ENCODE results near the gene TMEM273. TPM values are rescaled to one million over a fixed set of nuclear protein-coding genes. Genes with fewer than 3 reads are reported as not detected.
A peak's percentile ranks its signal among the peaks of the same experiment; 100 is the strongest.
"Not testable (repeated sequence)": the region's sequence is repeated elsewhere in the genome, so short reads cannot be mapped to it uniquely, and the experiment has no call there.

TMEM273 gene
- total RNA-seq, 2 donors from 2014 or later, result 22.5 to 88.0 TPM

- H3K4me3 Mint-ChIP-seq; H3K27ac Mint-ChIP-seq; H3K9me3 Mint-ChIP-seq; ATAC-seq (replicated peaks in 1 of 2); H3K36me3 Mint-ChIP-seq (ENCODE audit: insufficient read depth in 2 of 2); DNase-seq; H3K4me1 Mint-ChIP-seq (ENCODE audit: low read depth): not testable (repeated sequence)
- H3K27me3 Mint-ChIP-seq (ENCODE audit: low read depth), result peaks cover 11% of the 10 kb centered on the region
Observed at GRCh38 chr10:49195864-49196263, 7.7 kb upstream of the TMEM273 start.

DNA sequence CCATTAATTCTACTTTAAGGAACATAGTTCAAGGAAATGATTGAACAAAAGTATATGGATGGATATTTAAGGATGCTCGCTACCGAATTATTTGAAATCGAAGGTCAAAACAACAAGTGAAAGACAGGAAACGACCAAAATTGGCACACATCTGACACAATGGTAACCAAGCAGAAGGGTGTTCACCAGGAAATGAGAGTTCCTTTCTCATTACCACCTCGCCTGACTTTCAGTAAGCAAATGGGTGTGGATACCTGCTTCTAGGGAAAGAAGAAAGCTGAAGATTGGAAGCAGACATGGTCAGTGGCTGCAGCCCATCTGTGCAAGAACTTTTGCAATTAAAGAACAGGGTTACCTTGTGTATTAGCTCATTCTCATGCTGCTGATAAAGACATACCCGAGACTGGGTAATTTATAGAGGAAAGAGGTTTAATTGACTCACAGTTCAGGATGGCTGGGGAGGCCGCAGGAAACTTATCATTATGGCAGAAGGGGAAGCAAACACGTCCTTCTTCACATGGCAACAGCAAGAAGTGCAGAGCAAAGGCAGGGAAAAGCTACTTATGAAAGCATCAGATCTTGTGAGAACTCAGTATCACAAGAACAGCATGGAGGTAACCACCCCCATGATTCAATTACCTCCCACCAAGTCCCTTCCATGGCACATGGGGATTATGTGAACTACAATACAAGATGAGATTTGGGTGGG, 6.2 kb upstream of the TMEM273 start:
- peak overlapping the region; percentile 12 for H3K27ac Mint-ChIP-seq
- H3K4me1 Mint-ChIP-seq (ENCODE audit: low read depth), result peaks cover 14% of the 10 kb centered on the region
- H3K27me3 Mint-ChIP-seq (ENCODE audit: low read depth), result peaks cover 24% of the 10 kb centered on the region
- H3K9me3 Mint-ChIP-seq, result peaks cover 0 to 2% of the 10 kb centered on the region in 2 donors
- ATAC-seq (replicated peaks in 1 of 2) (peak in 1 of 2 donors; percentile 18), DNase-seq (no peak)
- peak overlapping the region; percentile 16 to 54 for H3K4me3 Mint-ChIP-seq
- no peaks in the 10 kb centered on the region for H3K36me3 Mint-ChIP-seq (ENCODE audit: insufficient read depth in 2 of 2)

DNA sequence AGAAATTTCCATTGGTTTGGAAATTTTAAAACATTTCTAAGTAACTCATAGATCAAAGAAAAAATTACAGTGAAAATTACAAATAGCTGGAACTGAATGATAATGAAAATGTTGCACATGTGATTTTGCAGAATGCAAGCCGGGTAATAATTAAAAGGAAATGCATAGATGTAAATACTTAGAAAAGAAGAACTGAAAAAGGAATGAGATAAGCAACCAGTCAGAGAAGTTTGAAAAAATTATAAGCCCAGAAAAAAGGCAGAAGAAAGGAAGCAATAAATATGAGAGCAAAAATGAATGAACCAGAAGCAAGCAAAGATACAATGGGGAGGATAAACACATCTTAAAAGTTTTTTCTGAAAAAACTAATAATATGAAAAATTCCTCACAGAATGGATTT, 3.2 kb upstream of the TMEM273 start:
- Mint-ChIP-seq H3K4me1 (ENCODE audit: low read depth) (peaks cover 26% of the 10 kb centered on the region), H3K27ac (peak overlapping the region; percentile 100), H3K4me3 (peak overlapping the region in 1 of 2 donors; percentile 81), H3K27me3 (ENCODE audit: low read depth) (peaks cover 37% of the 10 kb centered on the region), H3K36me3 (ENCODE audit: insufficient read depth in 2 of 2) (no peaks in the 10 kb centered on the region), H3K9me3 (peaks cover 0 to 2% of the 10 kb centered on the region in 2 donors)
- DNase-seq, result no peak
- no peak for ATAC-seq (replicated peaks in 1 of 2)

DNA sequence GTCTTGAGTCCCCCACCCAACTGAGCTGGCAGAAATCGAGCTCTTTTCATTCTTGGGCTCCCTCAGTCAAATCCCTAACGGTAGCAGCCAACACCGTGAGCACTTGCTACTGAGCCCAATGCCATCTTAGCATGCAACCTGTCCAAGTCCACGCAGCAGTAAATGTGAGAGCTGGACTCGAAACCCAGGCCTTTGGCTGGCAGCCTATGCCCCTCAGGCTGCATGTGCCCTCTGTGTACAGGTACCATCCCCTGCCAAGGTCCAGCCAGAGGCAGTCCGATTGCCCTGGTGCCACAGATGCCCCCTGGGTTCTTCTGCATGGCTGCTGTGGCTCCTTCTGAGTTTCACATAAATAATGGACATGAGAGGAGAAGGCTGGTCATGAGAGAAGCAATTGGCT, 1.2 kb upstream of the TMEM273 start:
- Mint-ChIP-seq H3K36me3 (ENCODE audit: insufficient read depth in 2 of 2) (peaks cover 0 to 2% of the 10 kb centered on the region in 2 donors), H3K4me1 (ENCODE audit: low read depth) (peaks cover 30% of the 10 kb centered on the region), H3K9me3 (peaks cover 0 to under 1% of the 10 kb centered on the region in 2 donors), H3K27me3 (ENCODE audit: low read depth) (peaks cover 42% of the 10 kb centered on the region), H3K27ac (peak overlapping the region; percentile 100), H3K4me3 (peak overlapping the region; percentile 74 to 81)
- ATAC-seq (replicated peaks in 1 of 2) (no peak), DNase-seq (no peak)

GRCh38 chr10:49187044-49187484, 1.1 kb downstream of the TMEM273 start:
- Mint-ChIP-seq H3K4me3 (peak overlapping the region; percentile 35 to 81), H3K4me1 (ENCODE audit: low read depth) (peaks cover 51% of the 10 kb centered on the region)
- DNase-seq, result no peak

DNA sequence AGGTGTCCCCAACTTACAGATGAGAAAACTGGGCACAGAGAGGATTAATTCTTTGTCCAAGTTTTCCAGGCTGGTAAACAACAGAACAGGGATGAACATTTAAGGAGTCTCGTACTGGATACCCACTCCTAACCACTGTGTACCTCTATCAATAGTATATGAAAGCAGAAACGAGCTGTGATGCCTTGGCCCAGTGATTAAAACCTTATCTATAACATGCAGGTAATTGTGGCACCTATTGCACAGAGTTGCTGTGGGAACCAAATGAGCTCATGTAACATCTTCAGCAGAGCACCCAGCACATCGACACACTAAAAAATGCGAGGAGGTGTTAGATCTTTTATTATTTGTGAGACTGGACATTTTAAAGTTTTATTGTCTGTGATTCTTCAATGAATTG, 1.6 kb downstream of the TMEM273 start:
- Mint-ChIP-seq H3K27ac (peak overlapping the region; percentile 6), H3K36me3 (ENCODE audit: insufficient read depth in 2 of 2) (peaks cover 0 to 8% of the 10 kb centered on the region in 2 donors), H3K27me3 (ENCODE audit: low read depth) (peaks cover 42% of the 10 kb centered on the region), H3K4me1 (ENCODE audit: low read depth) (peaks cover 55% of the 10 kb centered on the region), H3K9me3 (no peaks in the 10 kb centered on the region), H3K4me3 (peak overlapping the region; percentile 35 to 81)
- DNase-seq (no peak), ATAC-seq (replicated peaks in 1 of 2) (no peak)

More at GRCh38 chr10:49187044-49187484, 1.1 kb downstream of the TMEM273 start:
- peak overlapping the region; percentile 88 for H3K27ac Mint-ChIP-seq
- peaks cover 42% of the 10 kb centered on the region for H3K27me3 Mint-ChIP-seq (ENCODE audit: low read depth)
- H3K9me3 Mint-ChIP-seq, result no peaks in the 10 kb centered on the region
- peaks cover 0 to 6% of the 10 kb centered on the region in 2 donors for H3K36me3 Mint-ChIP-seq (ENCODE audit: insufficient read depth in 2 of 2)
- no peak for ATAC-seq (replicated peaks in 1 of 2)

GRCh38 chr10:49185213-49185612, 3.0 kb downstream of the TMEM273 start:
- H3K4me1 Mint-ChIP-seq (ENCODE audit: low read depth), result peaks cover 62% of the 10 kb centered on the region
- ATAC-seq (replicated peaks in 1 of 2), result no peak
- H3K36me3 Mint-ChIP-seq (ENCODE audit: insufficient read depth in 2 of 2), result peaks cover 5 to 12% of the 10 kb centered on the region in 2 donors
- peak overlapping the region; percentile 83 for H3K27ac Mint-ChIP-seq
- H3K27me3 Mint-ChIP-seq (ENCODE audit: low read depth), result peaks cover 39% of the 10 kb centered on the region
- no peaks in the 10 kb centered on the region for H3K9me3 Mint-ChIP-seq
- H3K4me3 Mint-ChIP-seq, result peak overlapping the region; percentile 17 to 81
- no peak for DNase-seq

DNA sequence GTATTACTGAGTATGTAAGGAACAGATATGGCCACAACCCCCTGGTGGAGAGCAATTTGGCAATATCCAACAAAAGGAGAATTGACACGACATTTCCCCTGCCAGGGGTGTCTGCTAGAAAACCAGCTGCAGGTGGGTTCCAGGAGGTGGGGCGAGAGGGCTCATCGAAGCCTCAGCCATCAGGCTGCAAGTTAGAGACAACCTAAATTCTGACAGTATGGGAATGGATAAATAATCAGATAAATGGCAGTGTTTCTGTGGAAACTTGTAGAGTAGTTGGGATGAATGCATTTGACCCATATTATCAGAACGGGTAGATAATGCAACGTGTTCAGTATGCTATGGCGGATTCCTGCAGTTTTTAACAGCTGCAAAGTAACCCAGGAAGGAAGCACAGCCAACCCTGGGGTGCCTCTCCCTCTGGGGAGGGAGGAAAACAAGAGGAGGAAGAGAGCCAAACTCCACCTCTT, 3.5 kb downstream of the TMEM273 start:
- peak overlapping the region; percentile 62 to 81 for H3K4me3 Mint-ChIP-seq
- ATAC-seq (replicated peaks in 1 of 2) (no peak), DNase-seq (no peak)
- H3K9me3 Mint-ChIP-seq, result no peaks in the 10 kb centered on the region
- peaks cover 62% of the 10 kb centered on the region for H3K4me1 Mint-ChIP-seq (ENCODE audit: low read depth)
- H3K27ac Mint-ChIP-seq, result peak overlapping the region; percentile 91
- H3K27me3 Mint-ChIP-seq (ENCODE audit: low read depth), result peaks cover 33% of the 10 kb centered on the region
- peaks cover 5 to 12% of the 10 kb centered on the region in 2 donors for H3K36me3 Mint-ChIP-seq (ENCODE audit: insufficient read depth in 2 of 2)

- ATAC-seq (replicated peaks in 1 of 2) (peak; percentile 57 to 67), DNase-seq (peak; percentile 41 to 63)
- H3K9me3 Mint-ChIP-seq, result no peaks in the 10 kb centered on the region
- peaks cover 64% of the 10 kb centered on the region for H3K4me1 Mint-ChIP-seq (ENCODE audit: low read depth)
- H3K4me3 Mint-ChIP-seq, result peak overlapping the region; percentile 62 to 81
- H3K27ac Mint-ChIP-seq, result peak overlapping the region; percentile 91
- peaks cover 32% of the 10 kb centered on the region for H3K27me3 Mint-ChIP-seq (ENCODE audit: low read depth)
- peaks cover 5 to 12% of the 10 kb centered on the region in 2 donors for H3K36me3 Mint-ChIP-seq (ENCODE audit: insufficient read depth in 2 of 2)
Observed at GRCh38 chr10:49183596-49184542, 4.3 kb downstream of the TMEM273 start.

DNA sequence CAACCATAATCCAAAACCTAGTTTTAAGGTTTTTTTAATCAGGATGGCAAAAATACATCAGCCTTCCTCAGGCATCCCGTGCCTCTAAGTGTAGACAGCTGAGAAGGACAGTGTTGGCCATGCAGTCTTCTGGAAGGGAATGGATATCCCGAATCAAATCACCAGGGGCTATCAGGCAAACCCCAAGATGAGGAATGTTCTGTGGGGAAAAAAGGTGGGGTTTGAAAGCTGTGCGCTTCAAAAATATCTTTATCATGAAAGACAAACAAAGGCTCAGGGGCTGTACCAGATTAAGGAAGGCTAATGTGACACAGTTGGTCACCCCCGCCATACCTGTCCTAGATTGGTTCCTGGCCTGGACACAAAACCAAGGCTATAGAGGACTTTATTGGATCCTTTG, 5.4 kb downstream of the TMEM273 start:
- Mint-ChIP-seq H3K4me1 (ENCODE audit: low read depth) (peaks cover 71% of the 10 kb centered on the region), H3K9me3 (no peaks in the 10 kb centered on the region), H3K27ac (peak overlapping the region; percentile 98), H3K4me3 (peak overlapping the region; percentile 45 to 60), H3K36me3 (ENCODE audit: insufficient read depth in 2 of 2) (peaks cover 5 to 12% of the 10 kb centered on the region in 2 donors), H3K27me3 (ENCODE audit: low read depth) (peaks cover 31% of the 10 kb centered on the region)
- DNase-seq, result no peak
- ATAC-seq (replicated peaks in 1 of 2), result no peak

GRCh38 chr10:49180444-49180860, 7.7 kb downstream of the TMEM273 start:
- Mint-ChIP-seq H3K9me3 (no peaks in the 10 kb centered on the region), H3K4me3 (peak overlapping the region; percentile 69 to 87), H3K27me3 (ENCODE audit: low read depth) (peaks cover 16% of the 10 kb centered on the region), H3K4me1 (ENCODE audit: low read depth) (peaks cover 81% of the 10 kb centered on the region), H3K36me3 (ENCODE audit: insufficient read depth in 2 of 2) (peaks cover 5 to 12% of the 10 kb centered on the region in 2 donors), H3K27ac (peak overlapping the region; percentile 98)
- ATAC-seq (replicated peaks in 1 of 2) (peak; percentile 20 to 36), DNase-seq (no peak)

GRCh38 chr10:49179699-49180443, 8.3 kb downstream of the TMEM273 start:
- Mint-ChIP-seq H3K4me1 (ENCODE audit: low read depth) (peaks cover 83% of the 10 kb centered on the region), H3K4me3 (peak overlapping the region; percentile 69 to 87), H3K27me3 (ENCODE audit: low read depth) (peaks cover 14% of the 10 kb centered on the region), H3K36me3 (ENCODE audit: insufficient read depth in 2 of 2) (peaks cover 5 to 12% of the 10 kb centered on the region in 2 donors), H3K27ac (peak overlapping the region; percentile 98), H3K9me3 (no peaks in the 10 kb centered on the region)
- DNase-seq (peak; percentile 42 to 44), ATAC-seq (replicated peaks in 1 of 2) (peak; percentile 3 to 19)

Measured in activated T-cell treated with anti-CD3 and anti-CD28 coated beads, Interleukin-2, amount 50 U/mL, for 72 hours (primary cell).